Fibroblast of villous mesenchyme (primary cell): ENCODE data around the gene RELCH. TPM values are rescaled to one million over a fixed set of nuclear protein-coding genes. Genes with fewer than 3 reads are reported as not detected.

Source experiments
- DNase-seq: peaks from one replicate; pipeline ENCODE4 v3.0.0-alpha.2; 2010; ENCODE audit warnings: low read depth
- H3K4me3 ChIP-seq: 2 replicates; pipeline ENCODE4 v1.5.1; 2011; ENCODE audit warnings: low read depth, mild to moderate bottlenecking, low read length
- total RNA-seq: library from RNA; depleted of rRNA; stranded (reverse); fragments of >200 nt; gene quantifications from 2 replicates; pipeline ENCODE4 v1.2.3, GENCODE V29; 2012
- TF ChIP-seq, protein P1 (sequence below): IDR thresholded peaks from 2 replicates; pipeline ENCODE4 v1.5.1; 2012; ENCODE audit warnings: low read depth, mild to moderate bottlenecking, low read length; ENCODE audit not compliant: insufficient read depth

Gene RELCH
- total RNA-seq, 1 donor = 50.1 TPM

DNA sequence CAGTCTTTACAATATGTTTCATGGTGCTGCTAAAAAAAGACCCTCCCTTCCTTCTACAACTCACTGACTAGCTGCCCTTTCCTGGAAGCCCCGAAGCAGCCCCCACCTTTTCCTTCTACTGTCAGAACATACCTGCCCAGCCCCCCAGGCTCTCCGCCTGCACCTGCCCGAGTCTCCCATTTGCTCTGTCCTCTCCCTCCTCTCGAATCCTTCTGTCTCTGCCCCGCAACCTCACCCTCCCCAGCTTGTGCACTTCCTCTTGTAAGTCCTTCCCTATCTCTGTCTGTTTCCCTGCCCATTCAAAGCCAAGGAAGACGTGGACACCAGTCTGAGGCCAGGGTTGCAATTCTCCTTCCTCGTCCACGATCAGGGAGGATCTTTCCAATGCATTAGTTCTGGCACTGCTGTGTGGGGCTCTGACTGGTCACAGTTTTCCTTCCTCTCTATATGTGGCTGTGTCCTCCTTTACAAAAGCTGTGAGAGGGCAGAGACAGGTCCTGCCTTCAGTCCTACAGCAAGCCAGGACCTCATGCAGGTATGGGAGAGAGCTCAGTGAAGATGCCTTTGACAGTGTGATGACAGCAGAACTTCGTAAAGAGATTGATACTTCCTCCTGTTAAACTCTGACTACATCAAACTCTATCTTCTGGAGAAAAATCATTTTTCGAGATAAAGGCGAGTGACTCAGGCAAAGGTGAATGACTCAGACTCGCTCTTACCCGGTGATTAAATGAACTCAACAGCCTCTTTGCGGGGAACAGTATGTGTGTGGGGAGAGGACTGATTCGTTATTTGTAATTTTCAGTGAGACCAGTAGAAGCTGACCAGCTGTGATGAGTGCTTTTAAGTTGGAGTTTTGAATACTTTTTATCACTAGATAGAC lies 152.3 kb downstream of the RELCH start:
- no peak overlapping the region for H3K4me3 ChIP-seq
- TF ChIP-seq, protein P1, sequence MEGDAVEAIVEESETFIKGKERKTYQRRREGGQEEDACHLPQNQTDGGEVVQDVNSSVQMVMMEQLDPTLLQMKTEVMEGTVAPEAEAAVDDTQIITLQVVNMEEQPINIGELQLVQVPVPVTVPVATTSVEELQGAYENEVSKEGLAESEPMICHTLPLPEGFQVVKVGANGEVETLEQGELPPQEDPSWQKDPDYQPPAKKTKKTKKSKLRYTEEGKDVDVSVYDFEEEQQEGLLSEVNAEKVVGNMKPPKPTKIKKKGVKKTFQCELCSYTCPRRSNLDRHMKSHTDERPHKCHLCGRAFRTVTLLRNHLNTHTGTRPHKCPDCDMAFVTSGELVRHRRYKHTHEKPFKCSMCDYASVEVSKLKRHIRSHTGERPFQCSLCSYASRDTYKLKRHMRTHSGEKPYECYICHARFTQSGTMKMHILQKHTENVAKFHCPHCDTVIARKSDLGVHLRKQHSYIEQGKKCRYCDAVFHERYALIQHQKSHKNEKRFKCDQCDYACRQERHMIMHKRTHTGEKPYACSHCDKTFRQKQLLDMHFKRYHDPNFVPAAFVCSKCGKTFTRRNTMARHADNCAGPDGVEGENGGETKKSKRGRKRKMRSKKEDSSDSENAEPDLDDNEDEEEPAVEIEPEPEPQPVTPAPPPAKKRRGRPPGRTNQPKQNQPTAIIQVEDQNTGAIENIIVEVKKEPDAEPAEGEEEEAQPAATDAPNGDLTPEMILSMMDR = no peak
- peak; percentile 24 for DNase-seq

DNA sequence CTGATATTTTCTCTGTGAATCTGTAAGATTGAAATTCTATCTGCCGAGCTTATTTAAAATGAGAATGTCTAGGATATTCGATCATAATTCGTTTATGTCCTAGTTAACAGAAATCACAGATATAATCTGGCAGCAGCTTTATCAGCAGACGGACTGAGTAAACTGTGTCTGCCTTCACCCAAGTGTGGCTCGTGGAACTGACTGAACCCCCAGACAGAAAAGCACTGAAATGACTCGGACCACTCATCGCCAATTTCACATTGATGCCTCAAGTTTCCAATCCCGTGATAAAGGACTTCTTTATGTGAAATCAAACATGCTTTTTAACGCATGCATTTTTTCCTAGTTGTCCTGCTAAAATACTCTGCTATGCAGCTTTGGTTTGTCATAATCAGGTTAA lies 153.9 kb downstream of the RELCH start:
- H3K4me3 ChIP-seq = no peak overlapping the region
- TF ChIP-seq, protein P1 = no peak
- DNase-seq = no peak

DNA sequence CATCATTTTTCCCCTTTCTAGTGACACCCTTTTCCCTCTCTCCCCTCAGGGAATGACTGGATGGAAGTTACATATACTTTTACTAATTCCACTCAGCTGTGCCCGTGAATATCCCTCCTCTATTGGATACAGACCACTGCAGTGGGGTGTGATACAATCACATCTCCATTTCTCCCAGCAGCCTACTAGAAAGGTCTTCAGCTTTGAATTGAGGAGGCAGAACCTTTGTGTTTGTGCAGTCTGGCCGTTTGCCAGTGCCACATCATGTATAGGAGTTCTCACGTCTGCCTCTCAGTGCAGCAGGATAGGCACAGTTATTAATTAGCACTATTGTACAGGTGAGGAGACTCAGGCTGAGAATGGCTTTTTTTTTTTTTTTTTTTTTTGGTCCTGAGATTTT lies 154.4 kb downstream of the RELCH start:
- DNase-seq = no peak
- TF ChIP-seq, protein P1 = no peak
- no peak overlapping the region for H3K4me3 ChIP-seq

DNA sequence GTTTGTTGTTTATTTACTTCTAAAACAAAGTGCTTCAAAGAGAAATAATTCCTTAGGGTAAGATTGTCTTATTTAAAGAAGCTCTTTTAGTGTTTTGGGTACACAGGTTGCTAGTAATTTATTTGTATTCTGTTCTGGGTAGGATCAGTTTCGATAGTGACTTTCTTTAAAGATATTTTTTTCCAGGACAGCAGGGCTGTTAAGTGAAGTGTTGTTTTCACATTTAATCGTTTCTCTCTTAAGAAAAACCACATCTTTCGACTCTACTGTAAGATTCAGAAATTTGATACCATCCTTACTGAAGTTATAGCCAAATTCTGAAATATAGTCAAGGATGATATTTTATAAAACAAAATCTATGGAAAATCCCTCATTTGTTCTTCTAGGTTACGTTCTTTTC lies 155.8 kb downstream of the RELCH start:
- TF ChIP-seq, protein P1 = no peak
- no peak overlapping the region for H3K4me3 ChIP-seq
- DNase-seq = no peak

DNA sequence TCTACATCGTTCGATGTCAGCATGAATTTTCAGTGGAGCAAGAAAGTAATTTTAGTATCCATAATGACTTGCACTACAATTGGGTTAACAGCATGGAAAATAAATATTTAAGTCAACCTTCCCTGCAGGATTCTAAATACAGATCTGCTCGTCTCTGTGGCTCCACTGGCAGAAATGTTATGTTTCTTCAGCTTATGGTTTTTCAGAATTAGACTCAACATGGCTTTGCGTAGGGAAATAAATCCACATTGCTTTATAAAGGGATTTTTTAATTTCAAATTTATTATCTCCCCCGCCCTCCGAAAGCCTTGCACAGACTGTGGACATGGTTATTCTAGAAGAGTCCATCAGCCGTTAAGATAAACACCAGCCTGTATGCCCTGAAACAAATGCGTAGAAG lies 156.3 kb downstream of the RELCH start:
- H3K4me3 ChIP-seq = no peak overlapping the region
- TF ChIP-seq, protein P1 = no peak
- DNase-seq = no peak

DNA sequence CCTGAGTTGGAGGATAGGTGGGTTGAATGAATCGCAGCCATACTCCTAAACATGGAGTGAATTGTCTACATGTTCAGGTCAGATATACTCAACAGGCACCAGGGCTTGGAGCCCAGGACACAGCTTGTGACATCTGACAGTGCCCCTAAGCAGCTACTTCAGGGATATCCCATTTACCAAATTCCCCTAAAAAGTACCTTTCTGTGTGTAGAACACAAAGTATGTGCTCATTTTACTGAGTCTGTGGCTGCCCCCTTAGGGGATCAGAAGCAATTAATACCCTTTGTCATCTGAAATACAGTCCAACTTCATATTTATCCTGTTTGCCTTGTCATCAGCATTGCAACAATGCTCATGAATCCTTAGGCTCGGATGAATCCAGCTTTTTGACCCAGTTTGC lies 158.9 kb downstream of the RELCH start:
- TF ChIP-seq, protein P1 = no peak
- no peak for DNase-seq
- no peak overlapping the region for H3K4me3 ChIP-seq
